Left forelimb (tissue), 1 donor: ENCODE measurements around the gene CFAP300.

Source experiments
- DNase-seq: peaks from one replicate; pipeline ENCODE4 v3.0.0-alpha.2; 2018; ENCODE audit warnings: low spot score

The CFAP300 gene

DNA sequence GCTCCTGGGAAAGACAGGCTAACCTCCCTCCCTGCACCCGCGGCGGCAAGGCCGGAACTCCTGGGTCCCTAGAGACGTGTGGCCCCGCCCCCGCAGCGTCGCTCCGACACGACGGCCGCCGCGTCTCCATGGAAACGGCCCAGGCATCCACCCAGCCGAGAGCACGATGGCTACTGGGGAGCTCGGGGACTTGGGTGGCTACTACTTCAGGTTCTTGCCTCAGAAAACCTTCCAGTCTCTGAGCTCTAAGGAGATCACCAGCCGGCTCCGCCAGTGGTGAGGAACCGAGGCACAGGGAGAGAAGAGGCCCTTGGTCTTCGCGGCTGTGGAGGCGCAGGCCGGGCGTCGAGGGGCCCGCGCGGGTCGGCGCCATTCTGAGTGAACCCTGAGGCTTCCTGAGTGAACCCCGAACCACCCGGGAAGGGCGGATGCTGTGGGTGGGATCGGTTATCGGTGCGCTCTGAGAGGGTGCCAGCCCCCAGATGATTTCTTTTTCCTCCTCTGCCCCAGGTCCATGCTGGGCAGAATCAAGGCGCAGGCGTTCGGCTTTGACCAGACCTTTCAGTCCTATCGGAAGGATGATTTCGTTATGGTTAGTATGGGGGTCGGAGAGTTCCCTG lies at the start of gene CFAP300:
Gene CFAP300 (plus strand): TSS at position 133 of the 620 bp plus-strand sequence. CDS start 34 bp downstream, at position 167.
- peak; percentile 93 for DNase-seq

DNA sequence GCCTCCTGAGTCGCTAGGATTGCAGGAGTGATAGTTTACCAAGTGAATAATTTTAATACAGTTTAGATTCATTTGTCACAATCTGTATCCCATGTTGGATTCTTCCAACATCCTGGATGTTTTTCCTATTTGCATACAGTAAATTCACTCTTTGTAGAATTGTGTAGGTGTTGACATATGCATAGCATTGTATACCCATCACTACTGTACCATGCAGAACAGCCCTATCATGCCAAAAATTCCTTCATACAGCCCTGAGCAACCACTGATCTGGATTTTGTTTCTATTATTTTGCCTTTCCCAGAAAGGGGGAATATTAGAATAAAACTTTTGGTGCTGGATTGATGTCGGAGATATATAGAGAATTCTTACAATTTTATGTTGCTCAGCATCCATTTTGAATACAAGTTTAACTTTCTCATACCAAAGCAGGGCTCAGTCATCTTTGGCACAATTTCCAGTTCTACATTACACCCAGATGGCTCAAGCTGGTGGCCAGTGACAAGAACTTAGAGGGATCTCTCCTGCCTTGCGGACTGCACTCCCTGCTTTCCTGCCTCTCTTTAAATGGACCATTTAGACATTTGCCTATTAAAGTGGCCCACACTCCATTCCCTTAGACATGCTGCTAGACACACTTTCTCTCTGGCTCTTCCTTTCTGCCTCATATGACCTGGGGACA lies 45.4 kb upstream of the CFAP300 start:
- no peak for DNase-seq

DNA sequence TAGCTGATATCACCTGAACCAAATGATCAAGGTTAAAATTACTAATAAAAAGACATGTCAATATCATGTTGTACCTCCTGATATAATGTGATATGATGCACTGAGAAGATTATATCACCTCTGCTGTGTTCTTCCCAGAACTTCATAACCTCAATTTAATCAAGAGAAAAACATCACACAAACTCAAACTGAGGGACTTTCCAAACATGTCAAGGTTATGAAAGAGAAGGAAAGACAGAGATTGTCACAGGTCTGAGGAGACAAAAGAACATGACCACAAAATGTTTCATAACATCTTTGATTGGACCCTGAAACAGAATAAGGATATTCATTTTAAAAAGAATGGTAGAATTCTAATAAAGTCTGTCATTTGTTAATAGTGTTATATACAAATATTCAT lies 43.0 kb upstream of the CFAP300 start:
- DNase-seq = no peak

DNA sequence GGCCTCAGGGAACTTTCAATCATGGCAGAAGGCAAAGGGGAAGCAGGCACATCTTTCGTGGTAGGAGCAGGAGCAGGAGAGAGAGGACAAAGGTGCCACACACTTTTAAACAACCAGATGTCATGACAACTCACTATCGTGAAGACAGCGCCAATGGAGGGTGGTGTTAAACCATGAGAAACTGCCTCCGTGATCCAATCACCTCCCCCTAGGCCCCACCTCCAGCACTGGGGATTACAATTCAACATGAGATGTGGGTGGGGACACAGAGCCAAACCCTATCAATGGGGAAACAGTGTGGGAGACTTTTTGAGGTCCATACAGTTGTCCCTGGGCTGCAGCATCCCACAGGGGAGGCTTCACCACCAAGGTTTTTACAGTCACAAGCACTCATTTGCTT lies 41.9 kb upstream of the CFAP300 start:
- no peak for DNase-seq

DNA sequence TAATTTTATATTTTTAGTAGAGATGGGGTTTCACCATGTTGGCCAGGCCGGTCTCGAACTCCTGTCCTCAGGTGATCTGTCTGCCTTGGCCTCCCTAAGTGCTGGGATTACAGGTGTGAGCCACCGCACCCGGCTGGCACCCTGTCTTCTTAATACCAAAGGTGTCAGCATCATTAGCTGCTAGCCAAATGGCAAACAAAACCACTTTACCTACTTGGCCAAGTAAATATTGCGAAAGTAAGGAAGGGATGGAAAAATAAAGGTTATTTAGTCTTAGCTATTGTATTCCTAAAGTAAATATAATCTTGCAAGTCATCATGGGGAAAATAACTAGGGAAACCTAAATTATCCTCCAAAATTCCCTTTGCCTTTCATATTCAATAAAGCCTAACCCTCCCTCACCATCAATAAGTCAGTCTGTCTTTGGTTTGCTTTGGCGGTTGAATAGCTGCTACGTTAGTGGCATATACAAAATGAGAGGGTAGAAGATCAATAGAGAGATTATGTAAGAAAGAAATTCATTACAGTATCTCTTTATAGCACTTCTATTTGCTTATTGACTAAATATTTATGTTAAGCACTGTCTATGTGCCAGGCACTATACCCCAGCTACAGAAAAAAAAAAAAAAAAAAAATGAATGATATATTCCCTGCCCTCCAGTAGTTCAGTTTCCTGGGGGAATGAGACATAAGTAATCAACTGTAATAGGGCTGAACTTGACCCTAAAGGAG lies 40.2 kb upstream of the CFAP300 start:
- DNase-seq = no peak

DNA sequence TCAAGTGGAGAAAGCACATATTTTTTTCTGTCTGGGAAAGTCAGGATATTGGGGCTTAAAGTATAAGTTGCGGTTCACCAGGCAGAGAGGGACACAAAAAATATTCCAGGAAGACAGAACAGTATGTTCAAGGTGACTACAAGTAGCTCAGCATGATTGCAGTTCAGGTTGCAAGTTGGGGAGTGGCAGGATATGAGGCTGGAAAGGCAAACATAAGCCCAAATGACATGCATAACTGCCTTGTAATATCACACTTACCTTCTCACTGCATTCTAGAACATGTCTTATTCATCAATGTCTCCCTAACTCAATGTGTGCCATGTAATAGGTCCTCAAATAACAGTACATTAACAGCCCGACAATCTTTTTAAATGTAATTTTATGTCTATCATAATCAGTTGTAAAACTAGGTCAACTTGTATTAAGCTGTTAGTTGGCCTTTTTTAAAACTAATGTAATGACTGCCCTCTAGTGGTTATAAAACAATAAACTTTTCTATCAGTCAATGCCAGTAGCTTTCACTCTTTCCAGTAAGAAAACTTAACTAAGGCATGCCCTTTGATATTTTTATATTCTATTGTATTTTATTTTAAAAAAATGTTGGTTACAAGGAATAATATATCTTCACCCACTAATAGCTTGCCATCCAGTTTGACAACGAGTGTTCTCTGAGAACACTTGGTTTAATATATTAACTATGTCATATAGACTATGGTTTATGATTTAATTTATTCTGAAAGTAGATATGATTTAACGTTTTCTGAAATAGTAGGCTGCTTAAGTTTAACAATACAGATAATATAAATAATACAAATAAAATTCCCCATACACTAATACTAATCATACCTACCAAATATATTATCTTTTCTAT lies 39.4 kb upstream of the CFAP300 start:
- DNase-seq = no peak

DNA sequence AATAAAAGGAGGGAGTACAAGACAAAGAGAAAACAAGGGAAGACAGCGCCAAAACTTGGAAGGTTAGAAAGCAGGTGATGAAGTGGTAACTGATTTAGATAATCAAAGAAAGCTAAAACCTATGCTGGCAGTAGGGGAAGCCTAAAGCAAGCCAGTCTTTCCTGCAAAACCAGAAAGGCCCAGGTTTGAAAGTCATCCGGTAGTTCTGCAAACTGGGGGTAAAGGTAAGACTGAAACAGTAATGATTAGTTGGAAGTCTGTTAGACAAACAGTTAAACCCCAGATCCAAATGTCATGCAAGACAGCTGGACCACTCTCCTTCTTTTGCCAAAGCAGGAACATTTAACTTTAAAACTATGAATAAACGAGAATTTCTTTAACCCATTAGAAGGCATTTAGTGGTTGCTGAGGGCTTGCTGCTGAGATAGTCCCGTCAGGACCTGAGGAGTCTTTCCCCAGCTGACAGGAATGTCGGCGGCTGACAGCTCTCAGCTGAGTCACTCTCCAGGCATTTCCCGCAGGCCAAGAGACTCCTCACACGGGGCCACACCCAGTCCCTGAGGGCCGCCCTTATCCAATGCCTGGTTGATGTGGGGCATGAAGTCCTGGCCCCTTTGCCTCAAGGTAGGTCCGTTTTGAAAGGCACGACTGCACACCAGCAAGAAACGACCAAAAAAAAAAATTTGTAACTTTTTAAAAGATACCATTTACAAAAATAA lies 36.3 kb upstream of the CFAP300 start:
- no peak for DNase-seq

DNA sequence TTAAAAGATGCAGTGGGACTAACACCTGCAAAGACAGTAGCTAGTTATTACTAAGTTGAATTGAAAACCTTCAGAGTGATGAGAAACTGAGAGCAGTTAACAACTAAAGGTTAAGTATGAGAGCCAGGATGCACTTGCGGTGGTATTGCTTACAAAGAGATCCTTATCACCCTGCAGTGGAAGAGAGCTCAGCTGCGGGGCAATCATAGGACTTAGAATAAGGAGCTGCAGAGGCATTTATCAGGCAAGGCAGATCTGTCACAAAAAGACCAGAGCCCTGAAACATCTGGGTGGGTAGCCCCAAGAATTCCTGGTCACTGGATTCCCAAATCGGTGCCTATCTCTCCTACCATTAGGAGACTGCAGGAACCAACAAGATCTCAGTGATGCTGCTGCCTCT lies 34.3 kb upstream of the CFAP300 start:
- no peak for DNase-seq

DNA sequence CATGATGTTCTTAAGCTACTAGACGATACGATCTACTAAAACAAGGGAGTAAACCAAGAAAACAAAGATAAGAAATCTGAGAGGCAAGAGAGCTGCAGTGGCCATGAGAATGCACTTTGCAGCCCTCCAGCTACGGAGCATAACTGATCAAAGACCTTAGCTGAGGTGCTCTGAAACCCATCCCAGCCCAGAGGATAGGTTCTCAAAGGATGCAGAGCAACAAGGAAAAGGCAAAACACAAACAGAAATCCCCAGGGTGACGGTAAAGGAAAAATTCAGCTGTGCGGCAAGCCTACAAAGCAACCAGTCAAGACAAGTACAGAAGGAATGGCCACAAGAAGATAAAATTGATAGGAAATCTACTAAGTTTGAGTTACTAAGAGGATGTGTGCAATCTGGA lies 32.5 kb upstream of the CFAP300 start:
- DNase-seq = no peak

DNA sequence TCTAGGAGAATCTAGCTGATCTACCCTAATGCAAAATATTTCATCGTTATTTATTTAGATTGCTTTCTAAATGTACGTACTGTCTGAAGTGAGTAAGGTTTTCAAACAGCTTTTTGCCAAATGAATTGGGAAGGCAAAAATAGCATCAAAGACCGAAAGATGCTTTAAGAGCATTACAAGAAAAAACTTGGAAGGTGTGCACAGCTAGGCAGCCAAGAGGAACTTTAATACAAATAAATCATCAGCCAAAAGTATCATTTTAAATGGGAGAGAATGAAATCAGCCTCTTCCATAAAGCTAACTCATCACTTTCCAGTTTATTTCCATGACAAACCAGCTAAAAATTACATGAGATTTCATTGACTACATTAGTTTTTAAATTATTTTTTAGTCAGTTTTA lies 30.2 kb upstream of the CFAP300 start:
- no peak for DNase-seq

DNA sequence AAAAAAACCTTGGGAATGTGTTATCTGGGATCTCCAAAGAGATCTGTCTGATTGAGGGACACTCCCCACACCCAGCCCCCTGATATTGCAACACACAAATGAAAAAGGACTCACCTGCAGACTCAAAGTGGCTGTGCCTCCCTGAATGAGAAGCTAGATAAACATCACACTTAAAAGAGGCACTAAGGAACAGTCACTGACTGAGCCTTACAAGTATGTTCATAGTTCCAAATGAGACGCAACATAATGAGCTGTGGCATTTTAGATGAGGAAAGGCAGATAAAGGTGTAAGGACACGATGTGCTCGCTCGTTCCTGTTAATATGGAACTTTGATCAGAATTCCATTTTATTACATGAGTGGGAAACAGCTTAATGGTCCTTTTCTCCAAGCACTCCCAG lies 21.0 kb upstream of the CFAP300 start:
- no peak for DNase-seq

DNA sequence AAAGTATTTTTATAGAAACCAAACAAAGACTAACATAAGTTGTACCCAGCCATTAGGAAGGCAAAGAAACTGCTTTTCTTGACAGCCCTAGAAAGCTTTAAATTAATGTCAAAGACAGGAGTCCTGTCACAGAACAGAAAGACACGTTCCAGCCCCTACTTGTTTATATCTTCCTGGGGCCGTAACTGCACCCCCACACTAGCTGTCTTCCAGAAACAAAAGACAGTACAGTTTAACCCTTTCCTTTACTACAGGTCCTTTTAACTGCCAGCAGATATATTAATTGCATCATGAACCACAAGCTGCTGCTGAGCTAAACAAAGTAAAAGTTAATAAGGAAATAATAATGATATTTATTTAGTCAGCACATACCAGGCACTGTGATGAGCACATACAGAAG lies 20.3 kb upstream of the CFAP300 start:
- no peak for DNase-seq

DNA sequence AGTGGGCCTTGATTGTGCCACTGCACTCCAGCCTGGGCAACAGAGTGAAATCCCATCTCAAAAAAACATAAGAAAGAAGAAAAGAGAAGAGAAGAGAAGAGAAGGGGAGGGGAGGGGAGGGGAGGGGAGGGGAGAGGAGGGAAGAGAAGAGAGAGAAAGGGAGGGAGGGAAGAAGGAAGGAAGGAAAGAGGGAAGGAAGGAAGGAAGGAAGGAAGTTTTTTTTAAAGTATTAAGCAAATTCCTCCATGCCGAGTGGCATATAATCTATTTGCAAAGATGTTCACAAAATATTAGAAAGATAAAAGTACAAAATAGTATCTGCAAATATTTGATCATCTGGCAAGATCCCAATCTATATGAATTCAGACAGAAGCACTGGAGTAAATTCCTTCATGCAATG lies 10.5 kb upstream of the CFAP300 start:
- no peak for DNase-seq

DNA sequence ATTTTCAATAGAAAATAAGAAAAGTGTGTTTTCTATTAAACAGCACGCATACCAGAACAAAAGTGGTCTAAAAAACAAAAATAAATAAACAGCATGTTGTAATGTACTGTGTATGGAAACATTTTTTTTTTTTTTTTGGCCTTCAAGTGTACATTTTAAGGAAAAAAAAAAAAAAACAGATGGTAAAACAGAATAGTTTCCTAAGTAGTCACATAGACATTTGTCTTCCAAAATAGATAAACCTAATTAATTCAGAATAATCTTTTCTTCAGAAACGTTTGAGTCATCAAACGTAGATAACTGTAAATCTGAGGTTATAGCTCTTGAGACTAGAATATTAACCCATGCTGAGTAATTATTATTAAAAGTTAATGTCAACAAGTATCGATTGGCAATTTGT lies 396 bp upstream of the CFAP300 start:
- no peak for DNase-seq

DNA sequence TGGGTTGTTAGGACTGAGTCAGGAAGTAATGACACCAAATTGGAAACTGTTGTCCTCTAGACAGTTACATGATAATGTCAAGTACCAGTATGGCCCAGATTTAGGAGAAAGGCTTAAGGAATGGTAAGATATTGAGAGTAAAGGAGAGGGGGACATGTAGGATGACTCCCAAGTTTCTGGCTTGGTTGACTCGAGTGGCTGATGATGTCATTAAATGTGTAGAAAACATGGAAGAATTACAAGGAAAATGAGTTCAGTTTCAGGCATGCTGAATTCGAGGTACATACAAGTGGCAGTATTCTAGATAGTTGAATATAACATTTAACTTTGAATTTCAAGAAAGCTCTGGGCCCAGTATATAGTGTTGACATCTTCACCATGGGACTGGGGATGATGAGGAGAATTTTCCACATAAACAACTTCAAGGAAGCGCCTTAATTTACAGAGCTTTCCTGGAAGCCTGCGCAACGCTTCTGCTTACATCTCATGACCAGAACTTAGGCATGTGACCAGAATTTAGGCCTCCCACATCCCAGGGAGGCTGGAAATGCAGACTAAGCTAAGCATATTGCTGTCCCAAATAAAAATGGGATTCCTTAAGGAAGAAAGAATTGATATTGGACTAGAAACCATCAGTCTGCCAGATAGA lies 3.8 kb downstream of the CFAP300 start:
- no peak for DNase-seq

DNA sequence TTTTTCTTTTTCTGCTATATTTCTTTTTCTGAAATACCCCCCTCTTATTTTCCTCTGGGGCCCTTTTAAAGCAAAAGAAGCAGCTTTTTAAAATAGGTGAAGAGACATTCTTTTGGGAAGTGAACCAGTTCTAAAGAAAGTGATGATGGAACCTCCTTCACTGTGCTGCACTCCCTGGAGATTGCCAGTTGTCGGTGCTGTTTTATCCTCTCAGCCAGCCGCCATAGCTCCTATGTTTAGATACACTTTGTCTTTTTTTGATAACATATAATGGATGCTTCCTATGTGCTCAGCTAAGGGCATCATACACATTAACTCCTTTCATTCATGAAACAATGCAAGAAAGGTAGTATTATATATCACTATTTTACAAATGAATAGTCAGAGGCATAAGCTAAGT lies 14.0 kb downstream of the CFAP300 start:
- DNase-seq = no peak

DNA sequence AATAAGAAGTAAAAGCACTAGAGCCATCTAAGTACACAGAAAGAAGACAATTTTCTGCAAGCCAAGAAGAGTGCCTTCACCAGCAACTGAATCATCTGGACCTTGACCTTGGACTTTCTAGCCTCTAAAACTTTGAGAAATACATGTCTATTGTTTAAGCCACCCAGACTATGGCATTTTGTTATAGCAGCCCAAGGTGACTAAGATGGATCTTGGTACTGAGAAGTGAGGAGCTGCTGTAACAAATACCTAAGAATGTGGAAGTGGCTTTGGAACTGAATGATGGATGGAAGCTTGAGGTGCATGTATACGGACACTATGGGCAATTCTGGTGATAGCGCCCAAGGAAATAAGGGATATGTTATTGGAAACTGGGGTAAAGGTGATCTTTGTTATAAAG lies 14.9 kb downstream of the CFAP300 start:
- no peak for DNase-seq

DNA sequence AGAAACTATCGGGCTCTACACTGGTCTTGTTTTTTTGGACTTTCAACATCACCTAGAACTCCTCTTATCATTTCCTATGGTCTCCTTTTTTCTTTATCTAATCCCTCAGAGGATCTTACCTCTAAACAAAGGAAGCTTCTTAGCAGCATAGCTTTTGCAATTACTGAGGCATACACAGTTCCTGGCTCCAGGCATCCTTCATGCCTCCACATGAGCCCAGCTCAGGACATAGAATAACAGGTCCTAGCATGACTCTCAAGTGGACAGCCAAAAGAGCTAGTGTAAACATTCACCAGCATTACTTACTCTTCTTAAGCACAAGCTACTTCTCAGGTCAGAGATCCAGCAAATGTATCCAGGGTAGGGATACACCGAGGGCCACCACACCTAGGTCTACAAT lies 17.1 kb downstream of the CFAP300 start:
- DNase-seq = no peak

DNA sequence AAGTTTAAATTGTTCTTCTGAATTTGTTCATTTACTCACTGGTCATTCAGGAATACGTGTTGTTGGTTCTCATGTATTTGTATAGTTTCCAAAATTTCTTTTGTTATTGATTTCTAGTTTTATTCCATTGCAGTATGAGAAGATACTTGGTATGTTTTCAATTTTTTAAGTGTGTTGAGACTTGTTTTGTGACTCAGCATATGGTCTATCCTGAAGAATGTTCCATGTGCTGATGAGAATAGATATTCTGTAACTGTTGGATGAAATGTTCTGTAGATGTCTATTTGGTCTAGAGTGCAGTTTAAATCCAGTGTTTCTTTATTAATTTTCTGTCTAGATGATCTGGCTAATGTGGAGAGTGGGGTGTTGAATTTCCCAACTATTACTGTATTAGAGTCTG lies 23.5 kb downstream of the CFAP300 start:
- DNase-seq = no peak

DNA sequence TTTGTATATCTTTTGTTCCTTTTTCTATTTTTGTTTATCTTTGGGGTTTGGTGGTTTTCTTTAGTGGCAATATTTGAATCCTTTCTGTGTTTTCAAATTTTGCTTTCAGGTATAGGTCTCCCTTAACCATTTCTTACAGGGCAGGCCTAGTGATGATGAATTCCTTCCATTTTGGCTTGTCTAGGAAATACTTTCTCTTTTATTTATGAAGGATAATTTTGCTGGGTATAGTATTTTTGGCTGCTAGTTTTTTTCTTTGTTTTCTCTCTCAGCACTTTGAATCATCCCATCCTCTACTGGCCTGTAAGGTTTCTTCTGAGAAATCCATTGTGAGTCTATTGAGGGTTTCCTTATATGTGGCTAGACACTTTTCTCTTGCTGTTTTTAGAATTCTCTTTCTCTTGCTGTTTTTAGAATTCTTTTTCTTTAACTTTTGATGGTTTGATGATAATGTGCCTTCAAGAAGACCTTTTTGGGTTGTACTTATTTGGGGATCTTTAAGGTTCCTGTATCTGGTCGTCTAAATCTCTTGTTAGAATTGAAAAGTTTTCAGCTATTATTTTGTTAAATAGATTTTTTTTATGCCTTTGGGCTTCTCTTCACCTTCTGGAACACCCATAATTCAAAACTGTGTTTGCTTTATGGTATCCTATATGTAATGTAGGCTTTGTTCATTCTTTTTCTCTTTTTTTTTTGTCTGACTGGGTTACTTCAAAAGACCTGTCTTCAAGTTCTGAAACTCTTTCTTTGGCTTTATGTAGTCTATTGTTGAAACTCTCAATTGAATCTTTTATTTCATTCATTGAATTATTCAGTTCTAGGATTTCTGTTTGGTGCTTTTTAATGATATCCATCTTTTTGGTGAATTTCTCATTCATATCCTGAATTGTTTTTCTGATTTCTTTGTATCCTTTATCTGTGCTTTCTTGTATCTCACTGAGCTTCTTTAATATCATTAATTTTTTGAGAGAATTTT lies 24.5 kb downstream of the CFAP300 start:
- DNase-seq = no peak
